ENCODE measurements around the gene SV2B. TPM values are rescaled to one million over a fixed set of nuclear protein-coding genes. Genes with fewer than 3 reads are reported as not detected.
A peak's percentile ranks its signal among the peaks of the same experiment; 100 is the strongest.

The SV2B gene
- total RNA-seq, 1 experiment from 2014 or later: 0.44 TPM

DNA sequence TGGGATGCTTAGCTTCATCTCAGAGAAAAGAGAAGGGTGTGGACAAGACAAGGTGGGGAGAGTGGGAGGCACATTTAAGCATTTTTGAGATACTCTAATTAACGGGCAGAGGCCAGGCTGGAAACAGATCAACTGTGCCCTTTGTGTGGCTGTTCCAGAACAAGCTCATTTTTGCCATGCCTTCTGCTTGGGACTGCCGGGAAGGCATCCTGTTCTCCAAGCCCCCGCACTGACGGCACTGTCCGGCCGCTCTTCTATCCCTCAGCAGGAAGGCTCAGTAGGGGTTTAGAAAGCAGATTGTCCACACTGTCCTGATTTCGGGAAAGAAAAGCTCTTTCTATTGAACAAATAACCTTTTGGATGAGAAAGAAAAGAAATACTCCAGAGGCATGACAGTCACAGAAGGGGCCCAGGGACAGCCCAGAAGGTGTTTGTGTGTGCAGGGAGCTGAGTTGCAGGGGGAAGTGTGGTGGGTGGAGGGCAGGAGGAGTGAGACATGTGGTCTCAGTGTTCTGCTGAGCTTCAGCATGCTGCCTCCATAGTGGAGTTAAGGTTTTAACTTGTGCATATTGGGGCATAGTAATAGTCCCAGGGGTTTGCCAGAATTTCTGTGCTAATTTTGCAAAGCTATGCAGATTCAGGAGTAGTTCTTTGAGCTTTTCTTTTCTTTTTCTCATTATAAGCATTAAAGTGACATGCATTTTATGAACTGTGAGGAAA, 27.3 kb downstream of the SV2B start:
- Mint-ChIP-seq H3K36me3 (ENCODE audit: insufficient read depth, unreplicated experiment) (no peaks in the 10 kb centered on the region), H3K4me3 (ENCODE audit: unreplicated experiment) (no peak overlapping the region), H3K9me3 (ENCODE audit: unreplicated experiment) (no peaks in the 10 kb centered on the region), H3K4me1 (ENCODE audit: insufficient read depth, unreplicated experiment) (no peaks in the 10 kb centered on the region), H3K27ac (ENCODE audit: low read depth, unreplicated experiment) (no peak overlapping the region), H3K27me3 (ENCODE audit: insufficient read depth, unreplicated experiment) (peaks cover 7% of the 10 kb centered on the region)
- no TSS peak for BruUV-seq (replicated peaks)
- CTCF ChIA-PET: interaction anchor here (0.5 to 1.4 kb wide), 4 partner anchors 9 to 194 kb away, joined by 3 to 5 read pairs (median 4); no protein-coding TSS in a partner anchor
- TF ChIP-seq CTCF (IDR thresholded peaks at IDR 0.05; ENCODE audit: unreplicated experiment): no peak
- POLR2A ChIA-PET: interaction anchor here (0.6 kb wide), 1 partner anchor 11 kb away, joined by 3 read pairs; no protein-coding TSS in a partner anchor
- DNase-seq (ENCODE audit: unreplicated experiment): no peak
- intact Hi-C loops (cut with micrococcal nuclease): no loop called here

GRCh38 chr15:91128016-91128415, 28.0 kb downstream of the SV2B start:
- Mint-ChIP-seq H3K4me3 (ENCODE audit: unreplicated experiment) (no peak overlapping the region), H3K36me3 (ENCODE audit: insufficient read depth, unreplicated experiment) (no peaks in the 10 kb centered on the region), H3K27ac (ENCODE audit: low read depth, unreplicated experiment) (no peak overlapping the region), H3K4me1 (ENCODE audit: insufficient read depth, unreplicated experiment) (no peaks in the 10 kb centered on the region), H3K9me3 (ENCODE audit: unreplicated experiment) (no peaks in the 10 kb centered on the region), H3K27me3 (ENCODE audit: insufficient read depth, unreplicated experiment) (peaks cover under 1% of the 10 kb centered on the region)
- no TSS peak for BruUV-seq (replicated peaks)
- ChIA-PET CTCF (interaction anchor here (1.3 to 1.4 kb wide), 2 partner anchors 9 to 11 kb away, joined by 4 to 5 read pairs; no protein-coding TSS in a partner anchor), POLR2A (no interaction called here)
- no peak for TF ChIP-seq CTCF (IDR thresholded peaks at IDR 0.05; ENCODE audit: unreplicated experiment)
- DNase-seq (ENCODE audit: unreplicated experiment): peak; percentile 18
- intact Hi-C loops (cut with micrococcal nuclease): no loop called here

- Mint-ChIP-seq H3K9me3 (ENCODE audit: unreplicated experiment) (no peaks in the 10 kb centered on the region), H3K27me3 (ENCODE audit: insufficient read depth, unreplicated experiment) (no peaks in the 10 kb centered on the region), H3K27ac (ENCODE audit: low read depth, unreplicated experiment) (no peak overlapping the region), H3K4me1 (ENCODE audit: insufficient read depth, unreplicated experiment) (no peaks in the 10 kb centered on the region), H3K36me3 (ENCODE audit: insufficient read depth, unreplicated experiment) (no peaks in the 10 kb centered on the region), H3K4me3 (ENCODE audit: unreplicated experiment) (no peak overlapping the region)
- CTCF ChIA-PET: no interaction called here
- no peak for DNase-seq (ENCODE audit: unreplicated experiment)
- TF ChIP-seq CTCF (IDR thresholded peaks at IDR 0.05; ENCODE audit: unreplicated experiment): no peak
- no TSS peak for BruUV-seq (replicated peaks)
- POLR2A ChIA-PET: no interaction called here
- intact Hi-C loops (cut with micrococcal nuclease): no loop called here
These were observed 29.4 kb downstream of the SV2B start for GRCh38 chr15:91129436-91129835.

DNA sequence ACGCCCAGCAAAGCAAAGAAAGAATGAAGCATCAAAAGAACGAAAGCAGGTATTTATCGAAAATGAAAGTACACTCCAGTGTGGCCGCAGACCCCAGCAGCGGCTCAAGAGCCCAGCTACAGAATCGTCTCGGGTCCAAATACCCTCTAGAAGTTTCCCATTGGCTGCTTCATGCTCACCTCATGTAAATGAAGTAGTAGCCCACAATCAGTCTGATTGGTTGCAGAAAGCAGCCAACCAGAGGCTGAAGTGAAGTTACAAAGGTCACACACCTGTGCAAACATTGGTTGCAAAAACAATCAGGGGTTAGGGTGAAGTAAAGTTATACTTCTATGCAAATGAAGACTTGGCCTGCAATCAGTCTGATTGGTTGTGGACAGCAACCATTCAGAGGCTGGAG, 32.0 kb downstream of the SV2B start:
- Mint-ChIP-seq H3K36me3 (ENCODE audit: insufficient read depth, unreplicated experiment) (no peaks in the 10 kb centered on the region), H3K4me1 (ENCODE audit: insufficient read depth, unreplicated experiment) (no peaks in the 10 kb centered on the region), H3K27me3 (ENCODE audit: insufficient read depth, unreplicated experiment) (no peaks in the 10 kb centered on the region), H3K27ac (ENCODE audit: low read depth, unreplicated experiment) (no peak overlapping the region), H3K4me3 (ENCODE audit: unreplicated experiment) (no peak overlapping the region), H3K9me3 (ENCODE audit: unreplicated experiment) (no peaks in the 10 kb centered on the region)
- TF ChIP-seq CTCF (IDR thresholded peaks at IDR 0.05; ENCODE audit: unreplicated experiment): no peak
- intact Hi-C loops (cut with micrococcal nuclease): no loop called here
- no peak for DNase-seq (ENCODE audit: unreplicated experiment)
- ChIA-PET CTCF (interaction anchor here (0.7 to 1.2 kb wide), 2 partner anchors 27 to 380 kb away, joined by 3 to 4 read pairs; no protein-coding TSS in a partner anchor), POLR2A (no interaction called here)
- BruUV-seq (replicated peaks): no TSS peak

Measured in MCF 10A (cell line).